ENCODE measurements around the gene CCDC144A.
A peak's percentile ranks its signal among the peaks of the same experiment; 100 is the strongest.
"Not testable (repeated sequence)": the region's sequence is repeated elsewhere in the genome, so short reads cannot be mapped to it uniquely, and the experiment has no call there.

Gene CCDC144A

GRCh38 chr17:16689731-16690281, at the start of gene CCDC144A:
Gene CCDC144A, plus strand, starts transcription at chr17:16690241. Its CDS starts 160 bp downstream, at chr17:16690401.
- H3K27ac ChIP-seq; H3K4me3 ChIP-seq; DNase-seq (ENCODE audit: low read depth, low spot score); H3K9ac ChIP-seq (ENCODE audit: insufficient read length); H3K9me3 ChIP-seq (ENCODE audit: low read depth, low read length); H3K36me3 ChIP-seq (ENCODE audit: insufficient read depth, low read length): not testable (repeated sequence)

- Histone ChIP-seq H3K27ac (no peak overlapping the region), H3K9me3 (ENCODE audit: low read depth, low read length) (no peaks in the 10 kb centered on the region; the same call in 1 of the 2 replicates), H3K36me3 (ENCODE audit: insufficient read depth, low read length) (peaks cover 31% of the 10 kb centered on the region), H3K9ac (ENCODE audit: insufficient read length) (no peak overlapping the region), H3K4me3 (no peak overlapping the region)
- TF ChIP-seq EZH2 (IDR thresholded peaks at IDR 0.05): no peak
- no peak for TF ChIP-seq POLR2AphosphoS5 (IDR thresholded peaks at IDR 0.05; ENCODE audit: borderline replicate concordance, low read depth, low read length)
- no peak for DNase-seq (ENCODE audit: low read depth, low spot score)
These were observed 40.5 kb upstream of the CCDC144A start for GRCh38 chr17:16649585-16649984.

GRCh38 chr17:16652252-16652651, 37.8 kb upstream of the CCDC144A start:
- TF ChIP-seq FOXP2 (optimal IDR thresholded peaks at IDR 0.05; ENCODE audit: control extremely low read depth, extremely low read length, insufficient read depth) (no peak), EZH2 (IDR thresholded peaks at IDR 0.05) (no peak), POLR2AphosphoS5 (IDR thresholded peaks at IDR 0.05; ENCODE audit: borderline replicate concordance, low read depth, low read length) (no peak)
- Histone ChIP-seq H3K4me3 (no peak overlapping the region), H3K9ac (ENCODE audit: insufficient read length) (no peak overlapping the region), H3K27ac (no peak overlapping the region), H3K9me3 (ENCODE audit: low read depth, low read length) (no peaks in the 10 kb centered on the region), H3K36me3 (ENCODE audit: insufficient read depth, low read length) (peaks cover 15% of the 10 kb centered on the region)
- no peak for DNase-seq (ENCODE audit: low read depth, low spot score)

- H3K9ac ChIP-seq (ENCODE audit: insufficient read length): peak overlapping the region; percentile 96
- H3K4me3 ChIP-seq: peak overlapping the region; percentile 97
- H3K27ac ChIP-seq: 0 out of 2 replicates have a peak overlapping the region, but pooled peaks have one; percentile 42
- TF ChIP-seq POLR2AphosphoS5 (IDR thresholded peaks at IDR 0.05; ENCODE audit: borderline replicate concordance, low read depth, low read length): no peak
- TF ChIP-seq EZH2 (IDR thresholded peaks at IDR 0.05): no peak
- no peak for TF ChIP-seq FOXP2 (optimal IDR thresholded peaks at IDR 0.05; ENCODE audit: control extremely low read depth, extremely low read length, insufficient read depth)
- no peak for DNase-seq (ENCODE audit: low read depth, low spot score)
- H3K36me3 ChIP-seq (ENCODE audit: insufficient read depth, low read length): peaks cover 12% of the 10 kb centered on the region
- H3K9me3 ChIP-seq (ENCODE audit: low read depth, low read length): no peaks in the 10 kb centered on the region
These were observed 37.1 kb upstream of the CCDC144A start for GRCh38 chr17:16652847-16653366.

- peak within 1 kb of the TSS; percentile 80; the same call in 1 of the 2 replicates for H3K27ac ChIP-seq
- peak; percentile 14 for DNase-seq (ENCODE audit: low read depth, low spot score)
- H3K9ac ChIP-seq (ENCODE audit: insufficient read length): peak within 1 kb of the TSS; percentile 96
- peak within 1 kb of the TSS; percentile 97 for H3K4me3 ChIP-seq
- H3K9me3 ChIP-seq (ENCODE audit: low read depth, low read length): no peaks in the 10 kb centered on the region
- TF ChIP-seq FOXP2 (optimal IDR thresholded peaks at IDR 0.05; ENCODE audit: control extremely low read depth, extremely low read length, insufficient read depth): no peak
- TF ChIP-seq POLR2AphosphoS5 (IDR thresholded peaks at IDR 0.05; ENCODE audit: borderline replicate concordance, low read depth, low read length): peak; percentile 66; the same call in 1 of the 2 replicates
- H3K36me3 ChIP-seq (ENCODE audit: insufficient read depth, low read length): peaks cover 12% of the 10 kb centered on the region
These were observed 36.5 kb upstream of the CCDC144A start, which contains the start of gene ZNF624 for GRCh38 chr17:16653367-16654041. Gene ZNF624, minus strand, starts transcription at chr17:16653850.

- no peaks in the 10 kb centered on the region for H3K9me3 ChIP-seq (ENCODE audit: low read depth, low read length)
- TF ChIP-seq FOXP2 (optimal IDR thresholded peaks at IDR 0.05; ENCODE audit: control extremely low read depth, extremely low read length, insufficient read depth): no peak
- no peak for TF ChIP-seq POLR2AphosphoS5 (IDR thresholded peaks at IDR 0.05; ENCODE audit: borderline replicate concordance, low read depth, low read length)
- TF ChIP-seq EZH2 (IDR thresholded peaks at IDR 0.05): no peak
- H3K4me3 ChIP-seq: no peak overlapping the region
- no peak for DNase-seq (ENCODE audit: low read depth, low spot score)
- H3K36me3 ChIP-seq (ENCODE audit: insufficient read depth, low read length): no peaks in the 10 kb centered on the region
- no peak overlapping the region for H3K9ac ChIP-seq (ENCODE audit: insufficient read length)
- H3K27ac ChIP-seq: no peak overlapping the region
These were observed 28.8 kb upstream of the CCDC144A start for GRCh38 chr17:16661217-16661616.

- no peak overlapping the region for H3K9ac ChIP-seq (ENCODE audit: insufficient read length)
- TF ChIP-seq FOXP2 (optimal IDR thresholded peaks at IDR 0.05; ENCODE audit: control extremely low read depth, extremely low read length, insufficient read depth) (no peak), POLR2AphosphoS5 (IDR thresholded peaks at IDR 0.05; ENCODE audit: borderline replicate concordance, low read depth, low read length) (no peak), EZH2 (IDR thresholded peaks at IDR 0.05) (no peak)
- H3K4me3 ChIP-seq: no peak overlapping the region
- no peaks in the 10 kb centered on the region for H3K36me3 ChIP-seq (ENCODE audit: insufficient read depth, low read length)
- H3K27ac ChIP-seq: no peak overlapping the region
- no peak for DNase-seq (ENCODE audit: low read depth, low spot score)
- H3K9me3 ChIP-seq (ENCODE audit: low read depth, low read length): no peaks in the 10 kb centered on the region
These were observed 27.1 kb upstream of the CCDC144A start for GRCh38 chr17:16662936-16663335.

- not testable (repeated sequence) for DNase-seq (ENCODE audit: low read depth, low spot score); H3K36me3 ChIP-seq (ENCODE audit: insufficient read depth, low read length); H3K9me3 ChIP-seq (ENCODE audit: low read depth, low read length); H3K4me3 ChIP-seq; H3K9ac ChIP-seq (ENCODE audit: insufficient read length); H3K27ac ChIP-seq
These were observed 23.5 kb upstream of the CCDC144A start for GRCh38 chr17:16666553-16666906.

GRCh38 chr17:16666907-16667636, 23.0 kb upstream of the CCDC144A start:
- H3K36me3 ChIP-seq (ENCODE audit: insufficient read depth, low read length); H3K9ac ChIP-seq (ENCODE audit: insufficient read length); H3K9me3 ChIP-seq (ENCODE audit: low read depth, low read length); H3K4me3 ChIP-seq; DNase-seq (ENCODE audit: low read depth, low spot score); H3K27ac ChIP-seq: not testable (repeated sequence)

All from SK-N-MC (cell line).